Breast epithelium (tissue), 4 donors: ENCODE data around the gene HS3ST1. TPM values are rescaled to one million over a fixed set of nuclear protein-coding genes. Genes with fewer than 3 reads are reported as not detected.

ENCODE experiments used
- DNase-seq, 2 donors: peaks; one replicate each; pipeline ENCODE4 v3.0.0-alpha.2; 2019; ENCODE audit warnings: low spot score in 2 of 2
- H3K27ac ChIP-seq, 2 donors: fragments of 200-600 bp; sonication (generic) in 1 of 2; one replicate each; pipeline ENCODE4 v1.5.1; 2016 to 2019; ENCODE audit warnings: mild to moderate bottlenecking in 1 of 2
- H3K27me3 ChIP-seq, 2 donors: fragments of 200-600 bp; sonication (generic) in 1 of 2; one replicate each; pipeline versions ENCODE4 v1.5.1 to v1.6.0; 2017 to 2019; ENCODE audit warnings: control low read depth in 1 of 2, mild to moderate bottlenecking in 1 of 2
- H3K36me3 ChIP-seq: fragments of 200-600 bp; one replicate; pipeline ENCODE4 v1.5.1; 2019
- H3K4me1 ChIP-seq, 2 donors: fragments of 200-600 bp; sonication (generic); one replicate each; pipeline ENCODE4 v1.5.1; 2016 to 2019; ENCODE audit warnings: control low read depth in 1 of 2
- H3K4me3 ChIP-seq, 3 donors: fragments of 200-600 bp; sonication (generic); 1 replicate in 2 of 3; 2 replicates in 1 of 3; pipeline ENCODE4 v1.5.1; 2016 to 2019; ENCODE audit warnings: mild to moderate bottlenecking in 3 of 3, moderate library complexity in 2 of 3
- H3K9me3 ChIP-seq, 2 donors: fragments of 200-600 bp; sonication (generic) in 1 of 2; one replicate each; pipeline ENCODE4 v1.5.1; 2016 to 2019; ENCODE audit warnings: control low read depth in 1 of 2
- CTCF ChIP-seq, 3 donors: fragments of 450-650 bp; IDR thresholded peaks; one replicate each; pipeline ENCODE4 v1.5.1; 2016 to 2017; ENCODE audit warnings: antibody characterized with exemption in 3 of 3, mild to moderate bottlenecking in 3 of 3, moderate library complexity in 3 of 3
- POLR2A ChIP-seq: fragments of 450-650 bp; IDR thresholded peaks from one replicate; pipeline ENCODE4 v1.6.1; 2016; ENCODE audit warnings: antibody characterized with exemption, mild to moderate bottlenecking, moderate library complexity
- POLR2AphosphoS5 ChIP-seq, 3 donors: sonication (generic); formaldehyde crosslinking; IDR thresholded peaks; one replicate each; pipeline ENCODE4 v1.6.1; 2017; ENCODE audit warnings: antibody characterized with exemption in 3 of 3
- intact Hi-C: fragments of 100-400 bp; cut with DNase I; formaldehyde crosslinking; loops from one replicate; pipeline ENCODE4 v1.15.1; 2023; ENCODE audit warnings: low total_unique reads
- total RNA-seq, 3 donors: library from RNA; depleted of rRNA; stranded (reverse); fragments of >200 nt; gene quantifications; one replicate each; pipeline ENCODE4 v1.1.0, GENCODE V29; 2016

HS3ST1 gene
- total RNA-seq, 3 donors from 2014 or later = 1.6 to 3.8 (median 3.6) TPM

DNA sequence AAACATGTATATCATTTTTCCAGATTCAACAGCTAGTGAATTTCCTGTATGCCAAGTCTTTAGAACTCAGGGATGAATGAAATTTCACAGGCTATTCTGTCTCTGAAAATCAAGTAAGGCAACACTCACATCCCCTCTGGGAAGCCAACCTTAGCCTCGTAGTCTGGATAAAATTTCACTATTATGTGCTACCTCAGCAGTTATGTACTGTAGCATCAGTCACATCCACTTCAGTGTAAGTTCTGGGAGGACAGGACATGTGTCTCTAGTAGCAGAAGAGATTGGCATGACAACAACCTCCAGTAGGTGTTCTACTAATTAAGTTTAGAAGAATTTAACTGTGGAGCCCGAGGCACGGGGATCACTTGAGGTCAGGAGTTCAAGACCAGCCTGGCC lies 42.4 kb upstream of the HS3ST1 start:
- H3K9me3 ChIP-seq = no peaks in the 10 kb centered on the region
- H3K27me3 ChIP-seq = no peaks in the 10 kb centered on the region
- TF ChIP-seq CTCF (IDR thresholded peaks at IDR 0.05) (no peak), POLR2AphosphoS5 (IDR thresholded peaks at IDR 0.05) (no peak), POLR2A (no peak)
- H3K4me1 ChIP-seq = peaks cover 0 to 7% of the 10 kb centered on the region in 2 donors
- peak overlapping the region in 1 of 3 donors; percentile 30 for H3K4me3 ChIP-seq
- H3K36me3 ChIP-seq = no peaks in the 10 kb centered on the region
- H3K27ac ChIP-seq = peak overlapping the region; percentile 52 to 57
- DNase-seq = no peak
- intact Hi-C loops = no loop called here

DNA sequence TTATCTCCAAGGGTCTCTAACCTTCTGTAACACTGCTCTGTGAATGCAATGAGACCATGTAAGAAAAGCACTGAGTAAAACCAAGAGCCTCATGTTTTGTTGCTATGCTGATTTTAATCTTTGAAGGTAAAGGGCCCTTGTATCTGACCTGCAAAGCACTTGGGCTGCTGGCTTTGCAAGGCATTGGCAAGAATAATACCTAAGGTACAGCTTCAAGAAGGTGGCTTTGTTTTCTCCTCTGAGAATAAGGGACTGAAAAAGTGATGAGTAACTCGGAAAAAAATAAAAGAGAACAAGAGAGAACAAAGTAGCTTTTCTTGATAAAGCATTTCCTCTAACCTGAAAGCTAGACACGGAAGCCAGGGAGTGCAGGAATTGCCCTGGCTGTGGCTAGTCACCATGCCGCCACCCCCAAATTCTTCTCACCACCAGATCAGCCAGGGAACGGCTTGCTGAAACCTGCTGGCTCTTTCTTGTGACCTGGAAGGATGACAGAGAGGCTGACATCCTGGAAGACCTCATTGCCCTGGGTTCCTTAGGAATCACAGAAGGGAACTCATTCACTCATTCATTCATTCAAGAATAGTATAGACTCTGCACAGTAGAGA lies 41.8 kb upstream of the HS3ST1 start:
- peak in 1 of 2 donors; percentile 47 for DNase-seq
- intact Hi-C loops = no loop called here
- TF ChIP-seq POLR2AphosphoS5 (IDR thresholded peaks at IDR 0.05) = no peak
- TF ChIP-seq POLR2A = no peak
- no peak for TF ChIP-seq CTCF (IDR thresholded peaks at IDR 0.05)
- Histone ChIP-seq H3K9me3 (no peaks in the 10 kb centered on the region), H3K4me3 (no peak overlapping the region), H3K27ac (peak overlapping the region; percentile 52 to 57), H3K36me3 (no peaks in the 10 kb centered on the region), H3K27me3 (no peaks in the 10 kb centered on the region), H3K4me1 (peaks cover 0 to 7% of the 10 kb centered on the region in 2 donors)

DNA sequence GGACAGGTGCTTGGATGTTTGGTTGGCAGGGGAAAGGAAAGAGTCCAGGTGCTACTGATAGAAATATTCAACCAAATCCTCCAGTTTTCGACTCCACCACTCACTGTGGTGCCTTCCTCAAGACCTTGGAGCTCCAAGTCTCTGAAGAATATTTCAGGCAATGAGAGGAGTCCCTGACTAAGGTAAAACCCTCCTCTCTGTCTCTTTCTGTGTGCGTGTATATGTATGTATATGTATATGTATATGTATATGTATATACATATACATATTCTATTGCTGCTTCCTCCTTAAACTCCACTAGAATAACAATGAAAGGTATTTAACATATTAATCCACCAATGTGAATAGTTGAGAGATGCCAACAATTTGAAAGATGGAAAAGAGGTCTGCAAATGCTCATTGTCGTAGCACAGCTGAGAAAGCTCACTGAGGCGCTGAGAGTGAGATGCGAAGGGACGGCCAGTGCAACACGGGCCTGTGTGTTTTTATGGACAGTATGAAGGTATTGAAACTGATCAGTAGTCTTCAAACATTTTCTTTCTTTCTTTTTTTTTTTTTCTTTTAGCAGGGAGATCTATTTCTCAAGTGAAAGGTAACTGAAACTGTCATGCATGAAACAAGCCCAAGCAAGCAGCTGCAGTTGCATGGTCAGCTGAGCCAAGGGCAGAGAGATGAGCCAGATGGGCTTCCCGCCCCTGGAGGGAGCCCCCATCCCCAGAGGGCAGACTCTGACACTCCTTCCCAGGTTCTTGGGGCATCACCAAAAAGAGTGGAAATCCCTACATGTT lies 41.1 kb upstream of the HS3ST1 start:
- intact Hi-C loops = no loop called here
- no peak for DNase-seq
- Histone ChIP-seq H3K4me3 (no peak overlapping the region), H3K27me3 (no peaks in the 10 kb centered on the region), H3K36me3 (no peaks in the 10 kb centered on the region), H3K9me3 (no peaks in the 10 kb centered on the region), H3K4me1 (peaks cover 0 to 7% of the 10 kb centered on the region in 2 donors), H3K27ac (peak overlapping the region; percentile 43 to 52)
- TF ChIP-seq POLR2AphosphoS5 (IDR thresholded peaks at IDR 0.05) = no peak
- no peak for TF ChIP-seq POLR2A
- no peak for TF ChIP-seq CTCF (IDR thresholded peaks at IDR 0.05)

GRCh38 chr4:11468901-11469300 lies 40.2 kb upstream of the HS3ST1 start:
- intact Hi-C loops = no loop called here
- Histone ChIP-seq H3K36me3 (no peaks in the 10 kb centered on the region), H3K27ac (no peak overlapping the region), H3K4me1 (peaks cover 0 to 7% of the 10 kb centered on the region in 2 donors), H3K27me3 (no peaks in the 10 kb centered on the region), H3K4me3 (no peak overlapping the region), H3K9me3 (no peaks in the 10 kb centered on the region)
- DNase-seq = no peak
- TF ChIP-seq CTCF (IDR thresholded peaks at IDR 0.05) (no peak), POLR2A (no peak), POLR2AphosphoS5 (IDR thresholded peaks at IDR 0.05) (no peak)

DNA sequence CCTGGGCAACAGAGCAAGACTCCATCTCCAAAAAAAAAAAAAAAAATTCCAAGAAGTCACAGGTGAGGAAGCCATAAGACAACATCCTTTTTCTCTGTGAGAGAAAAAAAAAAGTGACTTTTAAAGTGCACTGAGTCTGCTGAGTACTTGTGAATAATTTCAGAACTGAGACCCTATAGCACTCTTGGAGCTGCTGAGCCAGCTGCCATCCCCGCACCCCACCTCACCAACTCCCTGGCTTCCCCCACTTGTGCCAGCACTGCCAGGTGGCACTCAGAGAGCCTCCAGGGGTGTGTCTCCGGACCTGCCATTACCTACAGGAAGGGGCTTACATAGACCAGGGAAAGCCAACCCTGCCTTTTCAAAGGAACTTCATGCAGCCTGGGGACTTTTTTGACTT lies 39.2 kb upstream of the HS3ST1 start:
- no peak overlapping the region for H3K4me3 ChIP-seq
- no peak for DNase-seq
- no peaks in the 10 kb centered on the region for H3K9me3 ChIP-seq
- intact Hi-C loops = no loop called here
- H3K4me1 ChIP-seq = peaks cover 0 to 7% of the 10 kb centered on the region in 2 donors
- no peaks in the 10 kb centered on the region for H3K27me3 ChIP-seq
- no peak for TF ChIP-seq CTCF (IDR thresholded peaks at IDR 0.05)
- no peak for TF ChIP-seq POLR2AphosphoS5 (IDR thresholded peaks at IDR 0.05)
- TF ChIP-seq POLR2A = no peak
- no peaks in the 10 kb centered on the region for H3K36me3 ChIP-seq
- H3K27ac ChIP-seq = no peak overlapping the region
